ENCODE measurements around the gene HM13.

HM13 gene

GRCh38 chr20:31475472-31476293 is 38.6 kb upstream of the HM13 start:
- no peak for TF ChIP-seq CTCF (IDR thresholded peaks at IDR 0.05; ENCODE audit: insufficient read depth, low read length)
- no peak for TF ChIP-seq GABPA (IDR thresholded peaks at IDR 0.05; ENCODE audit: low read depth)
- no peak for TF ChIP-seq REST (IDR thresholded peaks at IDR 0.05; ENCODE audit: insufficient replicate concordance, low read depth)
- H3K27ac ChIP-seq (replicated peaks) = no peak overlapping the region
- no peak for DNase-seq (ENCODE audit: low read depth in 1 of 2, low spot score in 1 of 2)
- H3K27me3 ChIP-seq (ENCODE audit: insufficient read depth, poor library complexity, severe bottlenecking) = peaks cover 19% of the 10 kb centered on the region
- H3K4me3 ChIP-seq (replicated peaks; ENCODE audit: insufficient read depth, low read length) = no peak overlapping the region

- Histone ChIP-seq H3K4me3 (replicated peaks; ENCODE audit: insufficient read depth, low read length) (no peak overlapping the region), H3K27ac (replicated peaks) (no peak overlapping the region), H3K27me3 (ENCODE audit: insufficient read depth, poor library complexity, severe bottlenecking) (peaks cover 19% of the 10 kb centered on the region)
- DNase-seq (ENCODE audit: low read depth in 1 of 2, low spot score in 1 of 2) = no peak
- no peak for TF ChIP-seq POLR2AphosphoS5 (IDR thresholded peaks at IDR 0.05; ENCODE audit: low read depth)
- TF ChIP-seq SPI1 (IDR thresholded peaks at IDR 0.05; ENCODE audit: borderline replicate concordance, low read depth) = no peak
- no peak for TF ChIP-seq REST (IDR thresholded peaks at IDR 0.05; ENCODE audit: insufficient replicate concordance, low read depth)
- no peak for TF ChIP-seq CTCF (IDR thresholded peaks at IDR 0.05; ENCODE audit: insufficient read depth, low read length)
- no peak for TF ChIP-seq GABPA (IDR thresholded peaks at IDR 0.05; ENCODE audit: low read depth)
These were observed 38.0 kb upstream of the HM13 start for GRCh38 chr20:31476294-31476585.

- Histone ChIP-seq H3K27me3 (ENCODE audit: insufficient read depth, poor library complexity, severe bottlenecking) (peaks cover 19% of the 10 kb centered on the region), H3K27ac (replicated peaks) (no peak overlapping the region), H3K4me3 (replicated peaks; ENCODE audit: insufficient read depth, low read length) (no peak overlapping the region)
- DNase-seq (ENCODE audit: low read depth in 1 of 2, low spot score in 1 of 2) = no peak
- TF ChIP-seq GABPA (IDR thresholded peaks at IDR 0.05; ENCODE audit: low read depth) (no peak), SPI1 (IDR thresholded peaks at IDR 0.05; ENCODE audit: borderline replicate concordance, low read depth) (no peak), REST (IDR thresholded peaks at IDR 0.05; ENCODE audit: insufficient replicate concordance, low read depth) (no peak), POLR2AphosphoS5 (IDR thresholded peaks at IDR 0.05; ENCODE audit: low read depth) (no peak), CTCF (IDR thresholded peaks at IDR 0.05; ENCODE audit: insufficient read depth, low read length) (no peak)
These were observed 37.5 kb upstream of the HM13 start for GRCh38 chr20:31476643-31477215.

All from HL-60 (cell line).